Naive thymus-derived CD8-positive, alpha-beta T cell (primary cell): ENCODE measurements around the gene LACC1. TPM values are rescaled to one million over a fixed set of nuclear protein-coding genes. Genes with fewer than 3 reads are reported as not detected.

Experiments used
- ATAC-seq, 2 donors: fragments of 150-1000 bp; cut with Tn5 transposase in 1 of 2; sonication (Bioruptor Pico), chemical (Tn5 transposase) in 1 of 2; 1 replicate in 1 of 2; 2 replicates in 1 of 2; pipeline ENCODE4 v1.10.0; 2021; ENCODE audit warnings: mild to moderate bottlenecking in 2 of 2, moderate library complexity in 2 of 2
- POLR2A ChIA-PET: fragments of 350-600 bp; sonication (Branson Sonifier 250); formaldehyde crosslinking; loops from one replicate; lab custom pipeline; 2021; ENCODE audit warnings: antibody characterized with exemption; lab: Charles Lee
- DNase-seq, 10 donors: peaks; one replicate each; pipeline versions ENCODE4 v3.0.0 to v3.0.0-alpha.2; 2020 to 2022
- H3K27ac Mint-ChIP-seq, 10 donors: one replicate each; pipeline ENCODE4 v1.8.0; 2020 to 2022; ENCODE audit warnings: mild to moderate bottlenecking in 10 of 10, mixed read lengths in 10 of 10, moderate library complexity in 4 of 10, inconsistent platforms in 1 of 10
- H3K27me3 Mint-ChIP-seq, 5 donors: one replicate each; pipeline ENCODE4 v1.8.0; 2021 to 2022; ENCODE audit warnings: mixed read lengths in 5 of 5
- H3K36me3 Mint-ChIP-seq, 3 donors: one replicate each; pipeline ENCODE4 v1.8.0; 2020 to 2022; ENCODE audit warnings: mixed read lengths in 3 of 3, mild to moderate bottlenecking in 2 of 3, inconsistent platforms in 1 of 3
- H3K4me1 Mint-ChIP-seq, 4 donors: one replicate each; pipeline ENCODE4 v1.8.0; 2021 to 2022; ENCODE audit warnings: mixed read lengths in 4 of 4
- H3K4me3 Mint-ChIP-seq, 10 donors: one replicate each; pipeline ENCODE4 v1.8.0; 2020 to 2022; ENCODE audit warnings: mild to moderate bottlenecking in 10 of 10, mixed read lengths in 10 of 10, moderate library complexity in 6 of 10, inconsistent platforms in 1 of 10
- H3K9me3 Mint-ChIP-seq, 9 donors: one replicate each; pipeline ENCODE4 v1.8.0; 2020 to 2022; ENCODE audit warnings: mixed read lengths in 9 of 9, mild to moderate bottlenecking in 3 of 9, inconsistent platforms in 1 of 9, moderate library complexity in 1 of 9
- polyA plus RNA-seq, 3 donors: library from polyadenylated mRNA; unstranded; fragments of 300-500 nt; fragmentation: Illumina TruSeq; gene quantifications; one replicate each; pipeline ENCODE4 v1.2.3, GENCODE V29; 2021
- total RNA-seq, 8 experiments: library from RNA in 2 of 8; stranded (reverse) in 2 of 8; gene quantifications; one replicate each; pipeline ENCODE4 v1.2.3 and lab custom pipeline; 2021 to 2026

Gene LACC1
- total and polyA plus RNA-seq, 5 experiments from 2014 or later, result 0.20 to 3.1 (median 1.6) TPM; not detected in 1

DNA sequence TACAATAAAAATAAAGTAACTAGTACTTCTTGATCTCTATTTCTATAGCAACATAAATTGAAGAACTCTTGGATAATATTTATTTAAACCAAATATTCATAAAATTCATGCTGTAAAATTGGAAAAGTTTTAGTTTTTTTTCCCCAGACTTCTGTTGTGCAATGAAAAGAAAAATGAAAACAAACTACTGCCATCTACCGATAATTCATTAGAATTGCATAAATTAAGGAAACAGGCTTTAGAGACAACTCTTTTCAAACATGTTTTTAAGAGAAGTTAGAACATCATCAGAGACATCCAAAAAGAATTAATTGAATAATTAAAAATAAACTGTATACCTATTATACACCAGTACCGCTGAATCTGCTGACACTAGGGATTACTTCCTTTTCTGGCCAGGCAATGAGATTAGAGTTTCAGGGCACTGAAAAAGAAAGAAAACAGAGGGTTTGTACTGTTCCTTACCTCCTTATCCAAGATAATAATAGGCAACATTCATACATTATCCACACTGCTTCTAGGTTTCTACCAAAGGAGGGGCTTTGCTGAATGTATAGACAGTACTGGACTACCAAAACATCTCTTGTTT, 5.1 kb upstream of the LACC1 start:
- Mint-ChIP-seq H3K4me1 (peaks cover 5 to 17% (median 15%) of the 10 kb centered on the region in 4 donors), H3K4me3 (no peak overlapping the region), H3K36me3 (peaks cover 0 to 2% (median 0%) of the 10 kb centered on the region in 3 donors), H3K9me3 (no peaks in the 10 kb centered on the region), H3K27me3 (no peaks in the 10 kb centered on the region), H3K27ac (no peak overlapping the region)
- peak in 3 of 10 donors; percentile 20 to 41 (median 38) for DNase-seq
- no peak for ATAC-seq
- POLR2A ChIA-PET, result no interaction called here

DNA sequence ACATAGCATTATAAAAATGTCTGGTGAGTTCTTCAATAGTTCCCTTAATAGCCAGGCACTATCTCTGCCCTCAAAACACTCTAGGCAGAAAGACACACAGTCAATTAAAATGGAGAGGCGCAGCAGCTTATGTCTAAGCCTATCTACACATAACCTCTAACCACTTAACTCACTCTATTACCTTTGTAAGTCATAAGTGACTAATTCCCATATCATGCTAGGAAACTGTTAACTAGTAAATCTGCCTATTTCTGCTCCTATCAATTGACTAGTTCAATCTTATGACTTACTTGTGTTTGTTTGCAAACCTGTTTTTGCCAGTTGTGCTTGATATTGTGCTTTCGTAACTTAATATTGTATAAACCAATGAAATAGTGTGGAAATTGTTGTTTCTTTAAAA, 3.3 kb upstream of the LACC1 start:
- H3K27me3 Mint-ChIP-seq, result no peaks in the 10 kb centered on the region
- no peaks in the 10 kb centered on the region for H3K36me3 Mint-ChIP-seq
- peaks cover 7 to 25% (median 22%) of the 10 kb centered on the region in 4 donors for H3K4me1 Mint-ChIP-seq
- no peak overlapping the region for H3K27ac Mint-ChIP-seq
- no peak for ATAC-seq
- H3K4me3 Mint-ChIP-seq, result no peak overlapping the region
- H3K9me3 Mint-ChIP-seq, result no peaks in the 10 kb centered on the region
- POLR2A ChIA-PET, result no interaction called here
- DNase-seq, result no peak

DNA sequence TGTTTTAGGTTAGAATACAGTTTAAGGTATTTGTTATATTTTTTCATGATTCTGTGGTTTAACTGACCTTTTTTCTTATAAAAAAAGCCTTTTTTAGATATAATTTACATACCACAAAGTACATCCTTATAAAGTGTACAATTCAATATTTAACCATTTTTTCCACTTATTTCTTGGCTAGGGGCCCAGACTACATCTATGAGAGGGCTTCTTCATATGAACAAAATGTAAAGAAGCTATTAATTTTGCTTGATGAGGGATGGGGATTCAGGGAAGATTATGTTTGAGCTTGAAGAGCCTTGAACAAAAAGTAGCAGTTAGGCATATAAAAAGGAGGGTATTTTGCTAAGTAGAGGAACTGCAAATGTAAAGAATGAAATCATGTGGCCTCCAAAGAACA, 2.4 kb upstream of the LACC1 start:
- Mint-ChIP-seq H3K4me3 (peak overlapping the region in 3 of 10 donors; percentile 5 to 67 (median 40)), H3K27ac (peak overlapping the region in 5 of 10 donors; percentile 23 to 93 (median 89)), H3K27me3 (no peaks in the 10 kb centered on the region), H3K9me3 (no peaks in the 10 kb centered on the region), H3K4me1 (peaks cover 7 to 25% (median 22%) of the 10 kb centered on the region in 4 donors), H3K36me3 (no peaks in the 10 kb centered on the region)
- ATAC-seq, result no peak
- DNase-seq, result no peak
- POLR2A ChIA-PET, result no interaction called here

DNA sequence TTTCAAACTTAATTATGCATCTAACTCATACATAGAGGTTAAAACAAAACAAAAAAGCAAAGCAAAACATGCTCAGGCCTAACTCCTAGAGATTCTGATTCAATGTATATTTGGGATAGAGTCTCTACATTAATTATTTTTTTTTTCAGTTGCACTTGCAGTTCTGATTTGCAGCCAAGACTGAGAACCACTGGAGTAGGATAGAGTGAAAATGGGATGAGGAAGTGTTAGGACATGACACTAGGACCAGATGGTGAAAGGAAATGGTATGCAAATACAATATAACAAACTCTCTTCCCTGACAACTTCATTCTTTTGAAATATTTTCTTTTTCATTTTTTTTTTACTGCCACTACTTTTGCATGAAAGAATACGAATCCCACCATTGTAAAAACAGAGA, 1.9 kb upstream of the LACC1 start:
- DNase-seq, result no peak
- Mint-ChIP-seq H3K27ac (peak overlapping the region in 7 of 10 donors; percentile 23 to 93 (median 89)), H3K9me3 (no peaks in the 10 kb centered on the region), H3K36me3 (no peaks in the 10 kb centered on the region), H3K4me3 (peak overlapping the region in 9 of 10 donors; percentile 20 to 89 (median 67)), H3K27me3 (no peaks in the 10 kb centered on the region), H3K4me1 (peaks cover 7 to 25% (median 22%) of the 10 kb centered on the region in 4 donors)
- POLR2A ChIA-PET, result no interaction called here
- no peak for ATAC-seq

DNA sequence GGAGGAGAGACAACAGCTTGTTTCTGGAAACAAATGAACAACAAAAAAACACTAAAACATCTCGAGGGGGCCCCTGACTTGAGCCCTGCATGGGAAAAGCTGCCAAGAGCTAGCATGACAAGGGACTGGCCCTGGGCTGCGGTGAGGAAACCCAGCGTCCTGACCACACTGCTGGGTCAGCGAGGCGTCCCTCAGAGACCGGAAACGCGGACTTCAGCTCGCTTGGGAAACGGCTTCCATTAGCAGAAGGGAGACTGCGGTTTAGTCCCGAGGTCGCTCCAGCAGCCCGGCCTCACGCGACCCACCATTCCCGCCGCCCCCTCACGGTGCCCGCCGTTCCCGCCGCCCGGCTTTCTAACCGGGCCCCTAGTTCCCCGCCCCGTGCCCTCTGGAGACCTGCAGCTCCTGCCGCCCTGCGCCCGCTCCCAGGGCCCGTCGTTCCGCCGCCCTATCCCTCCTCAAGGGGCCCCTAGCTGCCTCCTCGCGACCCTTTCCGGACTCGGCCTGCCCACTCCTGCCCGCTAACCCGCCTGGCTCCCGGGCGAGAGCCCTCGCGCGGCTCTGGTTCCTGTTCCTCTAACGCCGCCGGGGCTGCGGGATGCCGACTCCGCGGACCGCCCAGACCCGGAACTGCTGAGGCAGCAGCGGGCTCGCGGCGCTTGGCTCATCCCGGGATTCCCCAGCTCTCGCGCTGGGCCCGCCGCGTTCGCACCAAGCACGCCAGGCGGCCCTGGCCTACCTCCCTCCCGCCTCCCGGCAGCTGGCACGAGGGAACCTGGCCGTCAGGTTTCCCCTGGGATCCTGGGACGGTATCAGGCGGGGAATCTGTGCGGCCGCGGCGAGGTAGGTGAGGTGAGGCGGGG, 581 bp upstream of the LACC1 start, which contains the start of gene CCDC122:
Gene CCDC122 (minus strand): TSS at position 849 of the 863 bp plus-strand sequence. CDS start 10,364 bp downstream, outside the sequence.
- Mint-ChIP-seq H3K4me3 (peak within 1 kb of the TSS; percentile 87 to 90 (median 88)), H3K27me3 (no peaks in the 10 kb centered on the region), H3K9me3 (no peaks in the 10 kb centered on the region), H3K4me1 (peaks cover 7 to 25% (median 22%) of the 10 kb centered on the region in 4 donors), H3K27ac (peak within 1 kb of the TSS; percentile 84 to 93 (median 91)), H3K36me3 (no peaks in the 10 kb centered on the region)
- ATAC-seq (peak; percentile 87 to 89), DNase-seq (peak; percentile 55 to 78 (median 67))
- POLR2A ChIA-PET, result no interaction called here

DNA sequence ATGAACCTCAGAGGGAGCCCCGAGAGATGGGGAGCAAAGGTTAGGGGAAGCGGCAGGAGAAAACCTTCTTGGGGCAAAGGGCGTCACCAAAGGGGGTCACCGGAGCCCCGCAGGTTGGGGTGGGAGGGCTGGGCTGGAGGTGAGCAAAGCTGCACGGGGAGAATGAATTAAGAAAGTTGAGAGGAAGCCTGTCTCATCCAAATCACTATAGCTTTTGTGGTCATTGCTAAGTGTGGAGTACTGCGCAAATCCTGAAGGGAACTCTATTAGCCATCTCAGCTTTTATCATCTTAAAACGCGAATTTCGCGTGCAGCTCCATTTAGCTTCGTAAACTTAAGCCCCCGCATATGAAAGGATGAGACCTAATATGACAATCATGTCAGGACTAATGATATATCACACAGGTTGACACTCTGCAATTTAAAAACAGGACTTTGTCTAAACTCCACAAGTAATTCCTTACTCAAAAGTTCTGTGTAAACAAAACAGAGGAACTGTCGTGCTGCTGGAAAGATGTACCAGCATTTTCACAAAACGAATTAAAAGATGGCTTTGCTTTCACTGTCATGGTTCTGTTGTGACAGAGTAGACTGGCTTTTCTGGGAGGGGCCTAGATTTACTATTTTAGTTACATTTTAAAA, 631 bp downstream of the LACC1 start:
- ATAC-seq (no peak), DNase-seq (no peak)
- H3K9me3 Mint-ChIP-seq, result no peaks in the 10 kb centered on the region
- POLR2A ChIA-PET, result interaction anchor here (0.5 to 1.2 kb wide), 2 partner anchors 890 kb away, joined by 3 read pairs; no protein-coding TSS in a partner anchor
- peaks cover 0 to under 1% (median 0%) of the 10 kb centered on the region in 3 donors for H3K36me3 Mint-ChIP-seq
- peak overlapping the region; percentile 61 to 93 (median 86) for H3K27ac Mint-ChIP-seq
- no peaks in the 10 kb centered on the region for H3K27me3 Mint-ChIP-seq
- H3K4me1 Mint-ChIP-seq, result peaks cover 7 to 25% (median 22%) of the 10 kb centered on the region in 4 donors
- peak overlapping the region; percentile 87 to 90 (median 88) for H3K4me3 Mint-ChIP-seq

DNA sequence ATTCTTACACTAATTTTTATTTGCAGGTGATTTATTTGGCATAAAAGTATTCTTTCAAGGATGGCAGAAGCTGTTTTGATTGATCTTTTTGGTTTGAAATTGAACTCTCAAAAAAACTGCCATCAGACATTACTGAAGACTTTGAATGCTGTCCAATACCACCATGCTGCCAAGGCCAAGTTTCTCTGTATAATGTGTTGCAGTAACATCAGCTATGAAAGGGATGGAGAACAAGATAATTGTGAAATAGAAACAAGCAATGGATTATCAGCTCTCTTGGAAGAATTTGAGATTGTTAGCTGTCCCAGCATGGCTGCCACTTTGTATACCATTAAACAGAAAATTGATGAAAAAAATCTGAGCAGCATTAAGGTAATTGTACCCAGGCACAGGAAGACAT, 1.2 kb downstream of the LACC1 start:
- DNase-seq (no peak), ATAC-seq (no peak)
- no peaks in the 10 kb centered on the region for H3K27me3 Mint-ChIP-seq
- H3K4me3 Mint-ChIP-seq, result peak overlapping the region in 3 of 10 donors; percentile 22 to 90 (median 89)
- no peaks in the 10 kb centered on the region for H3K9me3 Mint-ChIP-seq
- peaks cover 7 to 25% (median 22%) of the 10 kb centered on the region in 4 donors for H3K4me1 Mint-ChIP-seq
- POLR2A ChIA-PET, result interaction anchor here (1.2 kb wide), 1 partner anchor 891 kb away, joined by 3 read pairs; no protein-coding TSS in a partner anchor
- peaks cover 0 to 3% (median 0%) of the 10 kb centered on the region in 3 donors for H3K36me3 Mint-ChIP-seq
- no peak overlapping the region for H3K27ac Mint-ChIP-seq

DNA sequence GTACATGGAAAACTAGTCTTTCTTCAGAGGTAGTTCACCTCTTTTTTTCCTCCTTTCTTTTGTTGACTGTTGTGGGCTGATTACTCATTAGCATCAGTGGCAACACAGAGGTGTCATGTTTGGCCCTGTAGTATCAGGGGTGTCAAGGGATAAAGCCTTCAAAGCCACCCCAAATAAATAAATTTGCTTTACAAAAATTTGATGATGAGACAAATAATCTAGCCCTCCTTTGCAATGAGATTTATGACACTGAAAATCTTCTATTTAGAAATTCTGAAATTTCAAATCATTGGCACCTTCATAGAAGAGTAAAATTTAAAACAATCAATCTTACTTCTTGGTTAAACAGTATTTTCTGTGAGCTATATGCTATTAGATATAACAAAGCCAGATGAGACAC, 1.9 kb downstream of the LACC1 start:
- ATAC-seq, result no peak
- Mint-ChIP-seq H3K36me3 (peaks cover 0 to 3% (median 0%) of the 10 kb centered on the region in 3 donors), H3K27ac (no peak overlapping the region), H3K4me1 (peaks cover 7 to 25% (median 22%) of the 10 kb centered on the region in 4 donors), H3K27me3 (no peaks in the 10 kb centered on the region), H3K9me3 (no peaks in the 10 kb centered on the region), H3K4me3 (peak overlapping the region in 4 of 10 donors; percentile 6 to 33 (median 20))
- no peak for DNase-seq
- POLR2A ChIA-PET, result interaction anchor here (1.2 kb wide), 1 partner anchor 891 kb away, joined by 3 read pairs; no protein-coding TSS in a partner anchor

DNA sequence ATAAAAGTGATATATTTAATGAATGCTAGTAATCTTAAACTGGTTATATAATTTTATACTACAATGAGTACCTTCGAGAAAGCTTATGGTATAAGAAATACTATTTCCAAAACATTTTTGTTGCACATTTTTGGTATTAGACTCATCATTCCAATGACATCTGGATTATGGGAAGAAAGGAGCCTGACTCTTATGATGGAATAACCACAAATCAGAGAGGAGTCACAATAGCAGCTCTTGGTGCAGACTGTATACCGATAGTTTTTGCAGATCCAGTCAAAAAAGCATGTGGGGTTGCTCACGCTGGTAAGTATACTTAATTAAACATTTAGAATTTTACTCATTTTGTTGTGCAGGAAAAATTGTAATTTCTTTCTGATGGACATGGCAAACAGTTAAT, 3.9 kb downstream of the LACC1 start:
- H3K36me3 Mint-ChIP-seq, result peaks cover 0 to 3% (median 0%) of the 10 kb centered on the region in 3 donors
- POLR2A ChIA-PET, result no interaction called here
- DNase-seq, result no peak
- H3K27ac Mint-ChIP-seq, result no peak overlapping the region
- peaks cover 4 to 12% (median 9%) of the 10 kb centered on the region in 4 donors for H3K4me1 Mint-ChIP-seq
- H3K9me3 Mint-ChIP-seq, result no peaks in the 10 kb centered on the region
- H3K4me3 Mint-ChIP-seq, result no peak overlapping the region
- H3K27me3 Mint-ChIP-seq, result peaks cover 0 to 4% (median 0%) of the 10 kb centered on the region in 5 donors
- ATAC-seq, result no peak

DNA sequence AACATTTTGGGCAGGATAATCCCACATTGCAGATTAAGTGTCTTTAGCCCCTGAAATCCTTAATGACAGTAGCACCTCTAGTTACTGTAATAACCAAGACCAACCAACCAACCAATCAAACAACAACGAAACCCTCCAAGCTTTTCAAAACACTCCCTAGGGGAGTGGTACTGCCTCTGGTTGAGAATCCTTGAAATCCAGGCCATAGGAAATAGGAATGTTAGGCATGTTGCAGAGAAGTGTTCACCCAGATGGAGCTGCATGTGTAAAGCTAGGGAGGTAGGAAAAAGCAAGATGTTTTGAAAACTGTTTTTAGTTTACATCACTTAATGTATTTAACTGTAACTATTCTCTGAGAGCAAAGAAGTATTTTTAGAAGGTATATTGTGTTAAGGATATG, 4.5 kb downstream of the LACC1 start:
- DNase-seq, result no peak

DNA sequence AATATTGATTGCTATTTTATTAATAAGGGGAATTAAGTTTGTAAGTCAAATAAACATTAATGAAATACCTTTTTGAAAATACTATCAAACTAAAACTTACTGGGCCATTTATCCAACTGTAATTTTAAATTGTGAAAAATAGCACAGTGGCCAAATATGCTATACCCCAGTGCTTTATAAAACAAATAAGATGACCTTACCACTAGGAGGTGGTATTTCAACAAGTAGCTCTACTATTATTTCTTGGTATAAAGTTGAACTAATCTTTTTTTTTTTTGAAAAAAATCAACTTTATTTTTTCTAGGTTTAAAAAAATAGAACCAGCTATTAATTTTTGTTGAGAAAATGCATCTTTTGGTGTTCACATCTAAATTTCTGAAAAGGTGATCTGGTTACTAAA, 14.7 kb downstream of the LACC1 start:
- DNase-seq (no peak), ATAC-seq (no peak)
- POLR2A ChIA-PET, result no interaction called here
- peaks cover 0 to 6% (median 0%) of the 10 kb centered on the region in 3 donors for H3K36me3 Mint-ChIP-seq
- no peak overlapping the region for H3K4me3 Mint-ChIP-seq
- H3K4me1 Mint-ChIP-seq, result no peaks in the 10 kb centered on the region
- H3K27ac Mint-ChIP-seq, result no peak overlapping the region
- H3K27me3 Mint-ChIP-seq, result peaks cover 0 to 20% (median 2%) of the 10 kb centered on the region in 5 donors
- H3K9me3 Mint-ChIP-seq, result no peaks in the 10 kb centered on the region

More for the DNA sequence above, 4.5 kb downstream of the LACC1 start:
- POLR2A ChIA-PET, result no interaction called here
- Mint-ChIP-seq H3K4me3 (no peak overlapping the region), H3K36me3 (peaks cover 0 to 3% (median 0%) of the 10 kb centered on the region in 3 donors), H3K4me1 (peaks cover 4 to 8% (median 7%) of the 10 kb centered on the region in 4 donors), H3K27me3 (peaks cover 0 to 4% (median 0%) of the 10 kb centered on the region in 5 donors), H3K27ac (no peak overlapping the region), H3K9me3 (no peaks in the 10 kb centered on the region)
- ATAC-seq, result no peak

DNA sequence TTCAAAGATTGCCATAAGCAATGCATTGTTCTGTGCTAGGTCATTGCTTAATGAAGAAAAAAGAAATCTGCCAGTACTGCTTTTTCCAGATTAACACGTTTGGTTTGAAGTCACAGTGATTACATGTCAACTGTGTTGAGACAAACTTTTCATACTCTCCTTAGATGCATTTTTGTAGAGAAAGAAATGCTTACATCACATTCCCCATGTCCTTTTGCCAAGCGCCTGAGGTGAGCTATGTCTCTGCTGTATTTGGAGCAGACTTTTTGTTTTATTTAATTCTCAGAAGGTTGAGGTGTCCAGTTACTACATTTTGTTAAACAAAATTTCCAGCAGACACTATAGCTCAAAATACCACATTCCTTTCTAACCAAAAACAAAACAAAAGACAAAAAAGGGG, 16.2 kb downstream of the LACC1 start:
- Mint-ChIP-seq H3K27me3 (peaks cover 0 to 20% (median 2%) of the 10 kb centered on the region in 5 donors), H3K27ac (no peak overlapping the region), H3K36me3 (peaks cover 0 to 6% (median 0%) of the 10 kb centered on the region in 3 donors), H3K4me1 (no peaks in the 10 kb centered on the region), H3K9me3 (no peaks in the 10 kb centered on the region), H3K4me3 (no peak overlapping the region)
- ATAC-seq, result no peak
- no peak for DNase-seq
- POLR2A ChIA-PET, result no interaction called here
